ENCODE data around the gene FCHSD2. TPM values are rescaled to one million over a fixed set of nuclear protein-coding genes. Genes with fewer than 3 reads are reported as not detected.

Gene FCHSD2
- 23.4 and 27.7 TPM in 2 replicates for total RNA-seq

DNA sequence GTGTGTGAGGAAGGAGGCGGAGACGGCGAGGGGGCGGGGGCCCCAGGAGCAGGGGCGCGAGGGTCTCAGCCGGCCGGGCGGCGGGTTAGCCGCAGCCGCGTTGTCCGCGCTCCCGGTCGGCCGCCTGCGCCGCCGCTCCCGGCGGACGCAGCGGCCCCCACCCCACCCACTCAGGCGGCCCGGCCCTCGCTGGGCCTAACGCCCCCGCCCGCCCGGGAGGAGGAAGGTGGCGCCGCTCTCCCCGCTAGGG is at the start of gene FCHSD2:
Gene FCHSD2, minus strand, starts transcription at position 191 of the 250 bp plus-strand sequence. CDS start 441 bp downstream, outside the sequence.
- H3K36me3 Mint-ChIP-seq (ENCODE audit: low read depth): peaks cover 11% of the 10 kb centered on the region
- H3K4me3 Mint-ChIP-seq: peak within 1 kb of the TSS; percentile 99
- no peak for DNase-seq (ENCODE audit: low spot score)
- H3K27ac Mint-ChIP-seq: peak within 1 kb of the TSS; percentile 96
- intact Hi-C loops (cut with micrococcal nuclease): loop anchor here (1.0 to 10.0 kb wide), 9 partner anchors 36 to 1803 kb away; partner anchors contain the start of genes COA4, NADSYN1, PAAF1 and RAB6A
- no peaks in the 10 kb centered on the region for H3K27me3 Mint-ChIP-seq (ENCODE audit: insufficient read depth)
- H3K4me1 Mint-ChIP-seq (ENCODE audit: low read depth): peaks cover 56% of the 10 kb centered on the region
- H3K9me3 Mint-ChIP-seq: no peaks in the 10 kb centered on the region

DNA sequence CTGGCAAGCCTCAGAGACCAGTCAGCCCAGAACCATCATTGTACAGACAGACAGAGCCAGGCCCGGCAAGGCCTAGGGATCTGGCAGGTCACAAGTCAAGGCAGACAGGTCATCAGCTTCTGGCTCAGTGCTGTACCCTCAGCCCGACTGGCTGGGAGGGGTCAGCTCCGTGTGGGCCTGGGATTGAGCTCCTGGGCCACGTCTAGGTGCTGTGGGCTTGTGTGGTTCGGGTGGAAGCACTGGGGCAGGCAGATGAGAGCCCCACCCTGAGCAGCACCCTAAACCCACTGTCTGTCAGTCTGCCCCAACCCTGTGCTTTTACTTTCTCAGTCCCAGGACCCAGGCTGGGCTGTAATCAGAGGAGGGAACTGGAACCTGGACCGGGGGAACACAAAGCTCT is 49.0 kb upstream of the FCHSD2 start:
- DNase-seq (ENCODE audit: low spot score): no peak
- Mint-ChIP-seq H3K36me3 (ENCODE audit: low read depth) (no peaks in the 10 kb centered on the region), H3K27ac (no peak overlapping the region)

DNA sequence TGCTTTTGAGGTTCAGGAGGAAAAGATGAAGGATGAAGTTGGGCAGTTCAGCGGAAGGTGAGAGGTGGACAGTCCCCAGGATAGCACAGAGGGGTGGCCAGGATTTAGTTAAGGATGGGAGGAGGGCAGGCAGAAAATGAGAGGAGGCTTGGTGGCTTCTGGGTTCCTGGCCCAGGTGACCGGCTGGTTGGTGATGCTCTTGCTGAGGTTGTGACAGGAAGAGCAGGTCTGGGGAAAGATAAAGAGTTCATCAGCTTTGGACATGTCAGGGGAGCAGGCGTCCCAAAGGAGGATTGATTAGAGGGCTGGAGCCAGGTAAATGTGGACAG is 48.4 kb upstream of the FCHSD2 start:
- Mint-ChIP-seq H3K9me3 (no peaks in the 10 kb centered on the region), H3K27me3 (ENCODE audit: insufficient read depth) (peaks cover 7% of the 10 kb centered on the region), H3K4me1 (ENCODE audit: low read depth) (no peaks in the 10 kb centered on the region), H3K4me3 (no peak overlapping the region), H3K36me3 (ENCODE audit: low read depth) (no peaks in the 10 kb centered on the region), H3K27ac (no peak overlapping the region)
- intact Hi-C loops (cut with micrococcal nuclease): no loop called here
- DNase-seq (ENCODE audit: low spot score): no peak

More for the DNA sequence above, 49.0 kb upstream of the FCHSD2 start:
- intact Hi-C loops (cut with micrococcal nuclease): no loop called here
- H3K4me3 Mint-ChIP-seq: no peak overlapping the region
- H3K27me3 Mint-ChIP-seq (ENCODE audit: insufficient read depth): peaks cover 7% of the 10 kb centered on the region
- H3K9me3 Mint-ChIP-seq: no peaks in the 10 kb centered on the region
- H3K4me1 Mint-ChIP-seq (ENCODE audit: low read depth): no peaks in the 10 kb centered on the region

DNA sequence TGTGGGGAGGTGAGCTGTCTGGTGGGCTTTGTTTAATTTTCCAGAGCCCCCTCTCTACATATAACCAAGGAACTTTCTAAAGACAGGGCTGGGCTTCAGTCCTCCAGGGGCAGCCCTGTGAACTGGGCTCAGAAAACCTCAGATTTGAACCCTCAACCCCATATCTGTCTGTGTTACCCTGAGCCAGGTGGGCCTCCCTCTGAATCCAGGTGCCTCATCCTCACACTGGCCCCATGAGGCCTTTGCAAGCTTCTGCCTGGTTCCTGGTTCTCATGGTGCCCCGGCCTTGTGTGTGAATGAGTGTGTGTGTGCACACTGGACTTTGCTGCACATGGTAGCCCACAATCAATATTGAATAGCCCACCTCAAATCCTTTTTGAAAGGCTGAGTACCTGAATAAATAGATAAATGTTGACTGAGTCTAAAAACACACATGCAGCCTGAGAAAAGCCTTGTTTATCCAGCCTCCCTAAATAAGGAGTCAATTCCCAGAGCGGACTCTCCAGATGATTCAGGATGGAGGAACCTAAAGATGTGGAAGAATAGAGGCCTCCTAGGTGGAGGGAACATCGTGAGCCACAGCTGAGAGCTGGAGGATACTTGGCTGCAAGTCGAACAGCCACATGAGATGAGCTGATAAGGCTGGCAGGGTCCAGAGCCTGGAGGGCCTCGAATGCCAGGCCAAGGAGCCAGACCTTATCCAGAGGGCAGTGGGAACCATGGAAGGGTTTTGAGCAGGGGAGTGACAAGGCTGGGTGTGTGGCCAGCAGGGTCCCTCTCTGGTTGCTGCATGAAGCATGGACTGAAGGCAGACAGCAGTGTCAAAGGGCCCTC is 47.8 kb upstream of the FCHSD2 start:
- Mint-ChIP-seq H3K27ac (no peak overlapping the region), H3K36me3 (ENCODE audit: low read depth) (no peaks in the 10 kb centered on the region), H3K4me1 (ENCODE audit: low read depth) (peaks cover 4% of the 10 kb centered on the region), H3K9me3 (no peaks in the 10 kb centered on the region), H3K27me3 (ENCODE audit: insufficient read depth) (peaks cover 5% of the 10 kb centered on the region), H3K4me3 (no peak overlapping the region)
- intact Hi-C loops (cut with micrococcal nuclease): no loop called here
- DNase-seq (ENCODE audit: low spot score): no peak

DNA sequence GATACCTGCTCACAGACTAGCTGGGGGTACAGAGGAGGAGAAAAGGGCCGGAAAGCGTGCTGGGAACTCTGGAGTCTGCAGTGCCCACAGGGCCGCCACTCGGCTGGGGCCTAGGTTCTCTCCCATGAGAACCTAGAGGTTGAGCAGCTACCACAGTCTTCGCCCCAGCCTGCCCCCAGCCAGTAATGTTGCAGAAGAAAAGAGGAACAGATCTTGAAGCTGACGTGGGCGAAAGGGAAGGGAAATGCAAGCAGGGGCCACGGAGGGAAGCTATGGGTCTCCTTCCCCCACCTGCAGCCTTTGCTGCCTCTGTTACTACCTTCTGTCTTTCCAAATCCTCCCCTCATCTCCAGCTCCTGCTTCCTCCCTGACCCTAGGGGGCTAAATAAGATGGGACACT is 47.2 kb upstream of the FCHSD2 start:
- Mint-ChIP-seq H3K4me1 (ENCODE audit: low read depth) (peaks cover 10% of the 10 kb centered on the region), H3K27ac (no peak overlapping the region), H3K4me3 (no peak overlapping the region), H3K36me3 (ENCODE audit: low read depth) (no peaks in the 10 kb centered on the region), H3K9me3 (no peaks in the 10 kb centered on the region), H3K27me3 (ENCODE audit: insufficient read depth) (peaks cover 7% of the 10 kb centered on the region)
- DNase-seq (ENCODE audit: low spot score): no peak
- intact Hi-C loops (cut with micrococcal nuclease): no loop called here

DNA sequence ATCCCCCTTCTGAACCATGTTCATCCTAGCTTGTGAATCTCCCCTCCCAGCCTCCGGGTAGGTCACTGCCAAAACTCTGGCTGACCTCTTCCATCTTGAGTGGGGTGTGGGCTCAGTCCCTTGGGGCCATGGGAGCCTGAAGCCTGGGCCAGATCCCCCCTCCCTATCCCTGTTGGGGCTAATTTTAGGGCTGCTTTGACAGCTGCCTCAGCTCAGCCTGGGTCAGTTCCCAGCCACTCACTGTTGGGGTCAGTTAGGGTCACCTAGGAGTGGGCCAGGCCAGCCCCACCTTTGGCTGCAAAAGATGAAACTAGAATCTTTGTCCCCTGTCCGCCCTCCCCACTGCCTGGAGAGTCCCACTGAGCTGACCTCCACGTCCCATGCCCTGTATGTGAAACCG is 46.2 kb upstream of the FCHSD2 start:
- no peaks in the 10 kb centered on the region for H3K36me3 Mint-ChIP-seq (ENCODE audit: low read depth)
- no peak overlapping the region for H3K4me3 Mint-ChIP-seq
- H3K9me3 Mint-ChIP-seq: no peaks in the 10 kb centered on the region
- H3K27me3 Mint-ChIP-seq (ENCODE audit: insufficient read depth): peaks cover 9% of the 10 kb centered on the region
- no peak for DNase-seq (ENCODE audit: low spot score)
- H3K4me1 Mint-ChIP-seq (ENCODE audit: low read depth): peaks cover 13% of the 10 kb centered on the region
- intact Hi-C loops (cut with micrococcal nuclease): no loop called here
- no peak overlapping the region for H3K27ac Mint-ChIP-seq

DNA sequence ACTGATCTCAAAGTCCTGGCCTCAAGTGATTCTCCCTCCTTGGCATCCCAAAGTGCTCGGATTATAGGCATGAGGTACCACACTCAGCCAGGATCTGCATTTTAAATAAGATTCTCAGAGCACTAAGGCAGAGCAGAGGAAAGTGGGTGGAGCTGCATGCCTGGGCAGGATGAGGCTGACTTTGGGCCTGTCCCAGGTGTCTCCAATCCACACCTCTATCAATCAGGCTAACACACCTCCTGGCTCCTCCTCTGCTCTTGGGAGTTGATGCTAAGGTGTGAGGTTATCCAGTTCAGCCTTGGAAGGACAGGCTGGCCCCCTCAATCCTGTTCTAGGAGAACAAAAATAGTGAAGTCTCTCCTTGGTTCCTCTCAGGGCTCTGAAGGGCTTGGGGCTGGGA is 45.7 kb upstream of the FCHSD2 start:
- H3K4me1 Mint-ChIP-seq (ENCODE audit: low read depth): peaks cover 13% of the 10 kb centered on the region
- no peak for DNase-seq (ENCODE audit: low spot score)
- intact Hi-C loops (cut with micrococcal nuclease): no loop called here
- H3K27me3 Mint-ChIP-seq (ENCODE audit: insufficient read depth): peaks cover 9% of the 10 kb centered on the region
- no peak overlapping the region for H3K4me3 Mint-ChIP-seq
- no peaks in the 10 kb centered on the region for H3K36me3 Mint-ChIP-seq (ENCODE audit: low read depth)
- H3K9me3 Mint-ChIP-seq: no peaks in the 10 kb centered on the region
- H3K27ac Mint-ChIP-seq: no peak overlapping the region

DNA sequence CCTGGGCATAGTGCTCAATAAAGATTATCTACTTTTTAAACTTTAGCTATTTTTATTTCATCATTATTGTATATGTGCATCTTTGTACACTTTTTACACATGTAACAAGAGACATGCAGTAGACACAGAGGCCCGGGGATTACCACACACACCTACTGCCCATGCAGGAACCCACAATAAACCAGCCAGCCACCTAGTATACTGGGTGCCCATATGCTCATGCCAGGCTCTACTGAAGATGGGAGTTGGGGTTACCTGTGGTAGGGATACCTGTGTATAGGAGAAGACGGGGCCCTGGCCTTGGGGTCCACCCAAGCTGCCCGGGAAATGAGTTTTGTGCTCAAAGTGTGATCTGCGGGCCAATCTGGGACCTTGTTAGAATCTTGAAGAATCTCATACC is 44.8 kb upstream of the FCHSD2 start:
- no peak for DNase-seq (ENCODE audit: low spot score)
- peaks cover 13% of the 10 kb centered on the region for H3K4me1 Mint-ChIP-seq (ENCODE audit: low read depth)
- peaks cover 13% of the 10 kb centered on the region for H3K27me3 Mint-ChIP-seq (ENCODE audit: insufficient read depth)
- no peak overlapping the region for H3K27ac Mint-ChIP-seq
- no peak overlapping the region for H3K4me3 Mint-ChIP-seq
- no peaks in the 10 kb centered on the region for H3K36me3 Mint-ChIP-seq (ENCODE audit: low read depth)
- intact Hi-C loops (cut with micrococcal nuclease): no loop called here
- H3K9me3 Mint-ChIP-seq: no peaks in the 10 kb centered on the region

DNA sequence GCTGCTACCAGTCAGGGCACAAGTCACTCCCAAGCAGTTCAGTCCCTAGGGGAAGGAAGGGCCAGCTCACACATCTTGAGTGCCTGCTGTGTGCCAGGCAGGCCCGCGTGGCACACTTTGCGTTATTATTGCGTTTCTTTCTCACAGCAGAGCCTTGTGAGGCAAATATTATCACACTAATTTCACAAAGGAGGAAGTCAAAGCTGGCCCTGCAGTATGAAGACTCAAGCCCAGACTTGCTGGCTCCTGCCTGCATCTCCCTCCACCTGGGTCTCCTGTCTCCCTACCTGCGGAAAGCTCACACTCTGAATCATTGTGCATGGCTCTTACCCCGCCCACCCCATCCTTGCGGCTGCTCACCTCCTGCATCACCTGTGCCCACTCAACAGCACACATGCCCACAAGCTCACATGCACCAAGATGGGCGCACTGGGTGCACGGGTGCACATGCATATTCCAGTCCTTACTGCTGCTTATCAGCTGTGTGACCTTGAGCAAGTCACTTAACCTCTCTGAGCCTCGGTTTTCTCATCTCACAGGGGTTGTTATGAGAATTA is 44.3 kb upstream of the FCHSD2 start:
- Mint-ChIP-seq H3K4me1 (ENCODE audit: low read depth) (peaks cover 13% of the 10 kb centered on the region), H3K36me3 (ENCODE audit: low read depth) (no peaks in the 10 kb centered on the region), H3K27me3 (ENCODE audit: insufficient read depth) (peaks cover 18% of the 10 kb centered on the region), H3K9me3 (no peaks in the 10 kb centered on the region), H3K4me3 (no peak overlapping the region), H3K27ac (no peak overlapping the region)
- intact Hi-C loops (cut with micrococcal nuclease): no loop called here
- no peak for DNase-seq (ENCODE audit: low spot score)

DNA sequence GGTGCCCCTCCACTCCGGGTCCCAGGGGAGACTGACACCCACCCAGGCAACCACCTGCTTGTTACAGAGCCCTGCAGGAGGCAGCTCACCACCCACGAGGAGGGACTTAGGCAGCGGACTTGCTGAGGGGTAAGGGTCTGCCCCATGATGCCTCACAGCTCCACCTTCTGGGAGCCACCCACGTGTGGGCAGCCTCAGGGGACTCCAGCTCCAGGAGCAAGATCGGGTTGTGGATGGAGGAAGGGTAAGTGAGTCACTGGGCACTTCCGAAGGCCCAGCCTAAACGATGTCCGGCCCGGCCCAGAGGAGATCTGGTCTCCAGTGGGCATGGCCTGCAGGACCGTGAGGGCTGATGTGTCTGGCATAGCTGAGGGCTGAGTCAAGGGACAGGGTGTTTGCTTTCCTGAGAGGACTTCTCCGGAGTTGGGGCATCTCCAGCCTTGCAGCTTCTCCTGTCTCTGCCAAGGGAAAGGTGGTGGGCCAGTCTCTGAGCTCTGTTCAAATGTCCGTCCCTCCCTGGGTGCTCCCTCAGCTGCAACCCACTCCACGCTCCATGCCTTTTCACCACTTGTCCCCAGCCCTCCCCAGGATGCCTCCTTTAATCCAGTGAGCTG is 43.7 kb upstream of the FCHSD2 start:
- H3K36me3 Mint-ChIP-seq (ENCODE audit: low read depth): no peaks in the 10 kb centered on the region
- intact Hi-C loops (cut with micrococcal nuclease): loop anchor here (1.0 to 2.0 kb wide), 4 partner anchors 57 to 463 kb away; no protein-coding TSS in a partner anchor
- H3K4me1 Mint-ChIP-seq (ENCODE audit: low read depth): peaks cover 13% of the 10 kb centered on the region
- H3K4me3 Mint-ChIP-seq: no peak overlapping the region
- no peaks in the 10 kb centered on the region for H3K9me3 Mint-ChIP-seq
- DNase-seq (ENCODE audit: low spot score): no peak
- no peak overlapping the region for H3K27ac Mint-ChIP-seq
- H3K27me3 Mint-ChIP-seq (ENCODE audit: insufficient read depth): peaks cover 21% of the 10 kb centered on the region

DNA sequence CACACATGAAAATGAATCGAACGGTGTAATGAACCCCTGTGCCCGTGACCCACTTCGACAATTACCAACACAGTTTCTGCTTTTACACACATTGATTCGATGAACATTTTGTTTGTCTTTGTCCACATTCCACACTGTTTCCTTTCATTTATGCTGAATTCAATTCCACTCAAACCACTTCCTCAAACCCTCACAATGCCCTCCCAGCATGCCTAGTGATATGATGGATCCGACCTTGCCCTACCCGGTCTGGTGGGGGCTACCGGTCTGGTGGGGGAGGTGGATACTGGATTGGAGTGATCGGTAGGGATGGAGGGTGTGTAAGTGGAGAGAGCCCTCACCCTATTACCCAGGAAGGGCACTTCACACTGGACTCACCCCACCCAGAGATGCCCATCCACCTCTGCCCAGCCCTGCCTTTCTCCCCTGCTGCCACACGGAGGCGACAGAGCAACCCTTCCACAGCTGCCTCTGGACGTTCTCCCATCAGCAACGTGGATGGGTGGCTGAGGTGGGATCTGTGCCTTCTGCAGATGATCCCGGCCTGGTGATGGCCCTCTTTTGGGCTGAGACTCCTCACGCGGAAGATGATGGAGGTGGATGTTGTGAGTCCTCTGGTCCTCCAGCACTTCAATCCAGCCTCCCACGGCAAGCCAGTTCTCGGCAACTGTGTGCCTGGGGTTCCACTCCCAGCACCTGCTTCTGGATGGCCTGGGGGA is 43.0 kb upstream of the FCHSD2 start:
- H3K4me3 Mint-ChIP-seq: no peak overlapping the region
- H3K36me3 Mint-ChIP-seq (ENCODE audit: low read depth): no peaks in the 10 kb centered on the region
- intact Hi-C loops (cut with micrococcal nuclease): loop anchor here (1.0 to 2.0 kb wide), 4 partner anchors 57 to 462 kb away; no protein-coding TSS in a partner anchor
- DNase-seq (ENCODE audit: low spot score): peak; percentile 40
- no peaks in the 10 kb centered on the region for H3K9me3 Mint-ChIP-seq
- H3K27me3 Mint-ChIP-seq (ENCODE audit: insufficient read depth): peaks cover 21% of the 10 kb centered on the region
- peaks cover 13% of the 10 kb centered on the region for H3K4me1 Mint-ChIP-seq (ENCODE audit: low read depth)
- H3K27ac Mint-ChIP-seq: no peak overlapping the region

DNA sequence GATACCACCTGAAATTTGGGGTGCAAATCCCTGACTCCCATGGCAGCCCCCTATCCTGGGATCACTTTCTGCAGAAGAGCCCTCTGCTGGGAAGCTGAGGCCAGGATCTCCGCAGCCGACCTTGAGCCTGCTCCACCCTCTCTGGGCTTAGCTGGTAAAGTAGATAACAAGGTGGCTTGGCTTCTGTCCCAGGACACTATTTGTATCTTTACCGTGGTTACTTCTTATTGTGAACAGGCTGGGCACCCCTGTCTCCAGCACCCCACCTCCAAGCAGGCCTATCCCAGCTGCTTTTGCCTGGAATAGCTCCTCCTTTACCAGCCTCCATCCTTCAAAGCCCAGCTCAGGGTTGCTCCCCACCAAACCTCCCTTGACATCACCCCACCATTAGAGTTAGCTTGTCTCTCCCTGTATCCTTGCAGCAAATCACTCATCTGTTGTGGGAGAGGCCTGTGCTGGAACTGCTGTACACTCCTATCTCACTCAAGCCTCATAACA is 40.8 kb upstream of the FCHSD2 start:
- no peak overlapping the region for H3K4me3 Mint-ChIP-seq
- H3K27ac Mint-ChIP-seq: no peak overlapping the region
- H3K4me1 Mint-ChIP-seq (ENCODE audit: low read depth): peaks cover 18% of the 10 kb centered on the region
- intact Hi-C loops (cut with micrococcal nuclease): no loop called here
- no peaks in the 10 kb centered on the region for H3K9me3 Mint-ChIP-seq
- no peaks in the 10 kb centered on the region for H3K36me3 Mint-ChIP-seq (ENCODE audit: low read depth)
- no peak for DNase-seq (ENCODE audit: low spot score)
- peaks cover 29% of the 10 kb centered on the region for H3K27me3 Mint-ChIP-seq (ENCODE audit: insufficient read depth)

DNA sequence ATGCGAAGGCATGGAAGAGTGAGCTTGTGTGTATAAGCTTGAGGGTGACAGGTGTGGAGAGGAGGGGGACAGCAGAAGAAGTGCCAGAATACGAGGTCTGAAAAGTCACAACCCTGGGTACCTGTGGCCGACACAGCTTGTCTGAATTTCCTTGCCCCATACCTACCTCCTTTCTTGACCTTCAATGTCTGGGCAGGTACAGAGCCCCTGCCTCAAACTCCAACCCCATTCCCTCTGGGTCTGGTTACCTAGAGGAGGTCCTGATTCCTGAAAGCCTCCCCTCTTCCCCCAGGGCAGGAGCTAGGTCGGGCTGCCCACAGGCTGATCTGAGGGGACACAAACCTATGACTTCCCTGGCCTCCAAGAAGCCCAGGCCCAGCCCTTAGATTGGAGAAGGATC is 36.6 kb upstream of the FCHSD2 start:
- intact Hi-C loops (cut with micrococcal nuclease): loop anchor here (1.0 to 5.0 kb wide), 6 partner anchors 36 to 591 kb away; partner anchors contain the start of gene FCHSD2

More for the DNA sequence above, 36.6 kb upstream of the FCHSD2 start:
- Mint-ChIP-seq H3K27ac (no peak overlapping the region), H3K9me3 (no peaks in the 10 kb centered on the region), H3K4me3 (no peak overlapping the region), H3K36me3 (ENCODE audit: low read depth) (no peaks in the 10 kb centered on the region), H3K27me3 (ENCODE audit: insufficient read depth) (peaks cover 22% of the 10 kb centered on the region), H3K4me1 (ENCODE audit: low read depth) (peaks cover 30% of the 10 kb centered on the region)
- DNase-seq (ENCODE audit: low spot score): no peak

Measured in activated T-helper 1 cell treated with anti-CD3 and anti-CD28 coated beads, Interleukin-12 subunit alpha, Interleukin-12 subunit beta, Interleukin-2, Interleukin-4 antibody, amounts not matched to agents 30 ng/mL and 10 ng/mL and 1 ng/mL, durations not matched to agents 14 hours and 24 hours and 36 hours (primary cell).